GM18526 (cell line): ENCODE results near the gene ANKRD42.

ENCODE experiments used
- POLR2A ChIP-seq: IDR thresholded peaks from 3 replicates; pipeline ENCODE4 v1.6.1; 2011; ENCODE audit not compliant: insufficient read length; ENCODE audit errors: extremely low read depth

ANKRD42 gene

DNA sequence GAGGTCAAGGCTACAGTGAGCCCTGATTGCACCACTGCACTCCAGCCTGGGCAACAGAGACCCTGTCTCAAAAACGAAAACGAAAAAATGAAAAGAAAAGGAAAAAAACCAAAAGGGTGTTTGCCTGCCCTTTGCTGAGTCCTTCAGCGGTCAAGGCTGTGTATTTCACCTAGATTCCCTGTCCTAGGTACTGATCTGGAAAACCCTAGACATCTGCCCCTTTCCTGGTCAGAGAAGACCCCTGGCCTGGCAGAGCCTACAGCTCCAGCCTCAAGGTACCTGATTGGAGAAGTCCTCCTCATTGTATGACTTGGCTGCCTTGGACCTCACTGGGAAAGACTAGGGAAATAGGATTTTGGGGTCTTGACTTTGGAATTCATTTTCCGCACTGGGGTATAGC, 100.7 kb downstream of the ANKRD42 start:
- TF ChIP-seq POLR2A, result no peak
